OCI-LY7 (cell line): Measurements from ENCODE around the gene ATAD3A.
"Not testable (repeated sequence)": the region's sequence is repeated elsewhere in the genome, so short reads cannot be mapped to it uniquely, and the experiment has no call there.

Experiments used
- EZH2phosphoT487 ChIP-seq: fragments of 200-600 bp; sonication (generic); IDR thresholded peaks from 2 replicates; pipeline ENCODE4 v1.6.1; 2018; ENCODE audit warnings: low read depth, borderline replicate concordance, mild to moderate bottlenecking, mixed run types, antibody characterized with exemption, low read length, moderate library complexity, mixed read lengths
- TF ChIP-seq, protein P1 (sequence below): fragments of 200-600 bp; sonication (generic); conservative IDR thresholded peaks from 2 replicates; pipeline ENCODE4 v1.5.1; 2014; ENCODE audit warnings: mild to moderate bottlenecking, antibody characterized with exemption, low read length, moderate library complexity, mixed read lengths

DNA sequence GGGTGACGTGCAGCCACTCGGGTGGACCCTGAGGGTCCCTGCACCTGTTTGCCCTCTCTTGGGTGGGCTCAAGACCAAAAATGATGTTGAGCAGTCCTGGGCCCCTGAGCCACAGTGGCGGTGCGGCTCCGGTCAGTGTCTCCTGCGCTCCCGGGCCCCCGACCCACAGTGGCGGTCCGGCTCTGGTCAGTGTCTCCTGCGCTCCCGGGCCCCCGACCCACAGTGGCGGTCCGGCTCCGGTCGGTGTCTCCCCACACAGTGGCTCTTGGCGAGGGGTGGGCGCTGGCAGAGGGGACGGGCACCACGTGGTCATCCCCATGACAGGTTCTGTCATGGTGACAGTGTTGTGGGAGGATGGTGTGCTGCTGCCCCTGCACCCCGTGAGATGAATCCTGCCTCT is 17.7 kb upstream of the ATAD3A start:
- TF ChIP-seq, protein P1, sequence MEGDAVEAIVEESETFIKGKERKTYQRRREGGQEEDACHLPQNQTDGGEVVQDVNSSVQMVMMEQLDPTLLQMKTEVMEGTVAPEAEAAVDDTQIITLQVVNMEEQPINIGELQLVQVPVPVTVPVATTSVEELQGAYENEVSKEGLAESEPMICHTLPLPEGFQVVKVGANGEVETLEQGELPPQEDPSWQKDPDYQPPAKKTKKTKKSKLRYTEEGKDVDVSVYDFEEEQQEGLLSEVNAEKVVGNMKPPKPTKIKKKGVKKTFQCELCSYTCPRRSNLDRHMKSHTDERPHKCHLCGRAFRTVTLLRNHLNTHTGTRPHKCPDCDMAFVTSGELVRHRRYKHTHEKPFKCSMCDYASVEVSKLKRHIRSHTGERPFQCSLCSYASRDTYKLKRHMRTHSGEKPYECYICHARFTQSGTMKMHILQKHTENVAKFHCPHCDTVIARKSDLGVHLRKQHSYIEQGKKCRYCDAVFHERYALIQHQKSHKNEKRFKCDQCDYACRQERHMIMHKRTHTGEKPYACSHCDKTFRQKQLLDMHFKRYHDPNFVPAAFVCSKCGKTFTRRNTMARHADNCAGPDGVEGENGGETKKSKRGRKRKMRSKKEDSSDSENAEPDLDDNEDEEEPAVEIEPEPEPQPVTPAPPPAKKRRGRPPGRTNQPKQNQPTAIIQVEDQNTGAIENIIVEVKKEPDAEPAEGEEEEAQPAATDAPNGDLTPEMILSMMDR: not testable (repeated sequence)
- not testable (repeated sequence) for TF ChIP-seq EZH2phosphoT487
